ENCODE data around the gene RHBDF1.
A peak's percentile ranks its signal among the peaks of the same experiment; 100 is the strongest.

Gene RHBDF1

DNA sequence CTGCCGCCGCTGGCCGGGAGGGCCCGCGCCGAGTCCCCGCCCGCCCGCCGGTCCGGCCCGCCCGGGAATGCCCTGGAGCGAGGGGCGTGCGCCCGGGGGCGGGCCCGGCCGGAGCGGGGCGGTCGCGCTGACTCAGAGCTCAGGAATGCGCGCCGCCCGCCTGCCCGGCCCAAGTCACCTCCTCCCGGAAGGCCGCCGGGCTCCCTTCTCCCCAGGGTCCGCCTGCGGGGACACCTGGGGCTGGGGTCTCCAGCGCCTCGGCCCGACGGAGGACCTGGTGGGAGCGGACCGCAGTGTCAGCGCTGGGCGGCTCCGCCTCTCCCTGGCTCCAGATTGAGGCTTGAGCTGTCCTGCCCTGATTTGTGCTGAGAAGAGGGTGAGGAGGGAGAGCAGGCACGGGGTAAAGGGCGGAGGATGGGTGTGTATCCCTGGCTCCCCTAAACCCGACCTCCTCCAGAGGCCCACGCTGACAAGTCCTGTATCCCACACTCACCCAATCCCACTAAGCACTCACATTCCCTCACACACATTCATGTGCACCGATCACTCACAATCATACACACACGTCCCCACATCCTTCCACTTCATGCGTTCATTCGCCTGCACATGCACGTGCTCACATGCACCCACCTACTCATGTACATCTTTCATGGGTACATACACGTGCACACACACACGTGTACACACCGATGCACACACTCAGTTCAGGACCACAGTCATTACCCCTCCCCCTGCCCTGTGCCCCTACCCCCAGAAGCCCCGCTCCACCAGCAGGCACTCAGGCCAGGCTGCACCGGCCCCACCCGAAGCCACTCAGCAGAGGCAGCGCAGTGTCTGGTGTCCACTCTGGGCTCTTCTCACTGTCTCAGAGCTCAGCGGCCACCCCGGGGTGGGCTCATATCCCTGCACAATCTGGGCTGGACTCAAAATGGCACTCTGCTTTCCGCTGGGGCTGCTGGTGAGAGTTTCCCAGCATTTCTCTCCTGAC is at the start of gene RHBDF1:
Gene RHBDF1 (minus strand): TSS at position 71 of the 988 bp plus-strand sequence. CDS start 7,616 bp downstream, outside the sequence.
- no peak for DNase-seq (ENCODE audit: low read depth in 2 of 2, low spot score in 1 of 2)

- DNase-seq (ENCODE audit: low read depth in 2 of 2, low spot score in 1 of 2): no peak
These were observed 48.3 kb upstream of the RHBDF1 start for GRCh38 chr16:120756-121155.

DNA sequence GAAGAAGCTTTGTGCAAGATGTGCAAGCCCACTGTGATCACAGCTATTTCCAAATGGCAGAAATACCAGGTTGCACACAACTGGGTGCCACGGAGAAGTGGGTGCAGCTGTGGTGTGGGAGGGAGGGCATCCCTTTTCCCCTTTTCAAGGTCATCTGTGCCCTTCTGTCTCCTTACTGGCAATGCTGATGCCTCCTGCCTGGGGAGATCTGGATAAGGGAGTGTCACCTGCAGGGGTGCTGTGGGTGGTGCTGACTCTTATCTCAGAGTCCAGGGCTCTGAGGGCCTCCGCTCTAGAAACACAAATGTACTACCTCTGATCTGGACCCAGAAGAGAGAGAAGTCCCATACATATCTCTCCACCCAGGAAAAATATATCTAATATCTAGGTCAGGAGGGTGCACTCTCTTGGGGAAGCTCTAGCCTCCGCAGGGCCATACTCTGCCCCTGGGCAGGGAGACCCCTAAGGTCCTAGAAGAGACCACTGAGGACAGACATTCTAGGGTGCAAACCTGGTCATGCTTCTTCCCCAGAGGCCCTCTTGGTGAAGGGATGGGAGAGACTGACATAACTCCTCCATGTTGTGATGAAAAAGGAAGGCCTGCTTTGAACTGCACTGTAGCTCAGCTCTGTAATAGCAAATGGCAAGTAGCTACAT is 47.5 kb upstream of the RHBDF1 start:
- DNase-seq (ENCODE audit: low read depth in 2 of 2, low spot score in 1 of 2): no peak

- DNase-seq (ENCODE audit: low read depth in 2 of 2, low spot score in 1 of 2): no peak
These were observed 46.9 kb upstream of the RHBDF1 start for GRCh38 chr16:119295-119694.

DNA sequence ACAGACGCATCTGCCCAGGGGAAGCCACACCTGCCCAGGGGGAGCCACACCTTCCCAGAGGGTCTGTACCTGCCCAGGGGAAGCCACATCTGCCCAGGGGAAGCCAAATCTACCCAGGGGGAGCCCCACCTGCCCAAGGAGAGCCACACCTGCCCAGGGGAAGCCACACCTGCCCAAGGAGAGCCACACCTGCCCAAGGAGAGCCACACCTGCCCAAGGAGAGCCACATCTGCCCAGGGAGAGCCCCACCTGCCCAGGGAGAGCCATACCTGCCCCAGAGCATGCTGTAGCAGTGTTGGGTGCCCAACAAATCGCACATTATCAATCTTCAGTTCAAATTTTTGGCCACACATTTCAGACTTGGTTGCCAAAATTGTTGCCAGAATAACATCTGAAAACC is 46.4 kb upstream of the RHBDF1 start:
- DNase-seq (ENCODE audit: low read depth in 2 of 2, low spot score in 1 of 2): no peak

DNA sequence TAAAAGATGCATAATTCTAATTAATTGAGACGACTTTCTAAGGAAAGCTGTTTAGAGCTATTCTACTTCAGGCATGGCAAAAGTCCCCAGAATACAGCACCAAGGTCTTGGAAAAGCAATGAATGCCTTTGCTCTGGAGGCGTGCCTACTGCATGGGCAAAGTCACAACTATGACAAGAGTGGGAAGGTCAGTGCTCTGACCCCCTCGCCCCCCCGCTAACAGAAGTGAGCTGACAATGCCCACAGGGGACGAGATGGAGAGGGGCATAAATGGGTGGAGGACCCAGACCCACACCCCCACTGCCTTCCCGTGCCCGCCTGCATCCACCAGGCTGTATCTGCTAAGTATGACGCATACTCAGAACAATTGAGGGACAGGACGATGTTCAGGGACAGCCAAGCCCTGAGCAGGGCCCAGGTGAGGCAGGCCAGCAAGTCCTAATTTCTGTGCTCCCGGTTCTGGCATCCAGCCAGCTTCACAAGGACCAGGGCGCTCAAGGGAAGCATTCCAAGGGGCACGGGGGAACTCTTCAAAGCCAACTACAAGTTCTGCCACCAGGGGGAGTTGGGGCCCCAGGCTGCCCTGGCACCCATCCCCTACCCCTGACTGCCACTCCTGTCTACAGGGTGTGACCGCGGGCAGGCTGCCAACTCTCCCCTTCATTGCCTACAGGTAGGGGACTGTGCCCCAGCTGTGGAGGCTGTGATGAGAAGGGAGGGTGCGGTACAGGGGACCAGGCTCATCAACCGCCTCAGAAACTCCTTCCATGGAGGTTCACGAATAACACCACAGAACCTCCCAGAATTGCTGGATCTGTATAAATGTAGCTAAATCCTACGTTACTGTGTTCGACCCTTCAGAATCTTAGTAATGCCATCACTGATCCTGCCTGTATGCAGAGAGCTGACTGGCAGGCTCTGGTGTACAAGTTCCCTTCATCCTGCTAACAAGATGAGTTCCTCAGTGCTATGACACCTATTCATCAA is 45.2 kb upstream of the RHBDF1 start:
- peak; percentile 37 to 52 for DNase-seq (ENCODE audit: low read depth in 2 of 2, low spot score in 1 of 2)

- DNase-seq (ENCODE audit: low read depth in 2 of 2, low spot score in 1 of 2): no peak
These were observed 43.6 kb upstream of the RHBDF1 start for GRCh38 chr16:116015-116414.

DNA sequence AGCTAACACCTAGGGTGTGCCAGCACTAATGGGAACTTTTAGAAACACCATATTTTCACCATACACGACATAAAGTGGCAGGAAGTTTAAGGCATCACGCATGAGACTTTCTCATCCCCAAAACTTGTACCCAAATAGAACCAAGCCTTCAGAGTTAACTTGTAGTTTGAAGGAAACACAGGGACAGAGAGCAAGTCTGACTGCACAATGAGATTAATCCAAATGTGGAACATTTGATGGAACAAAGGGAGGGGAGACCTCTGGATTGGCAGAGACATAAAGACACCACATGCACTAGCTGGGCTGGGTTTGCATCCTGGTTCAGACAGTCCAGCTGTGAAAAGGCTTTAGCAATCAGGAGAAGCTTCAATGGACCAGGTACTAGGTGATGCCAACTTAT is 41.9 kb upstream of the RHBDF1 start:
- DNase-seq (ENCODE audit: low read depth in 2 of 2, low spot score in 1 of 2): no peak

DNA sequence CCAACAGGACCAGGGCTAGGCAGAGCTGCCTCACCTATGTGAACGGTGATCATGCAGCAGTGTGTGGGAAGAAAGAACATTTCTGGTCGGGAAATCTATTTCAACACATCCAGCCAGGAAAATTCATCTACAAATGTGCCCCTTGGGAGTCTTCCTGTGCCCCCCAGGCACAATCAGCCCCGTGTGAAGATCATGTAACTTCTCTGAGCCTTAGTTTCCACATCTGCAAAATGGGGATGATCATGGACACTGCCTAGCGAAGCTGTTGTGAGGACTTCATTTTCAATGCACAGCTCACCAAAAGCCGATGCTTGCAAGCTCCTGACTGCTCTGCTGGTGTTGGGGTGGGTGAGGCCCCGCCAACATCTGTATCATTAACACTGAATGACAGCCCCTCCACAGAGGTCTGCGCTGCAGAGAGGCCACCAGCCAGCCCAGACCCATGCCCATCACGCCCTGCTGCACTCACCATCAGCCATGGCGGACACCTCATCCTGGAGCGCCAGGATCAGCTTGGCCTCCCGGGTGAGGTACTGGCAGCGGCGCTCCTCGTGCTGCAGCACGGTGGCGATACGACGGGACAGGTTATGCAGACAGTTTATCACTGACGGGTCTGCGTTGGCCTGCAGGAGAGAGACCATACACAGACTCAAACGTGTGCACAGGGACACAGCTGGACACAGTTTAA is 39.9 kb upstream of the RHBDF1 start:
- DNase-seq (ENCODE audit: low read depth in 2 of 2, low spot score in 1 of 2): no peak

- DNase-seq (ENCODE audit: low read depth in 2 of 2, low spot score in 1 of 2): no peak
These were observed 34.3 kb upstream of the RHBDF1 start for GRCh38 chr16:106623-107324.

DNA sequence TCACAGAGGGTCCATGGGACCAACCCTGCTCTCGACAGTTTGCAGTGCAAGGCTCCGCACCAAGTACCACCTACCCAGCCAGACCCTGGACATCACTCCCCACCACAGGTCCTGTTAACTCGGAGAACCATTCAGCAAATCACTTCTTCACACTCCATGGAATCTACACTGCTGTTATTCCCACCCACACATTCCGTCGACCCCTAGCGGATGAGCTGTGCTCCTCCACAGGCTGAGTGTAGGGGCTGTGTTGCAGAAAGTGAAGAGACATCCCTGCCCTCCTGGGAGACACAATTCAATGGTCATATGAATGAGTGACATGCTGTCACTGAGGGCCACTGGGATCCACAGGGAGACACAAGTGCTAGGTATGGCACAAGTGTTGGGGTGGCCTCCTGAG is 33.1 kb upstream of the RHBDF1 start:
- DNase-seq (ENCODE audit: low read depth in 2 of 2, low spot score in 1 of 2): no peak

DNA sequence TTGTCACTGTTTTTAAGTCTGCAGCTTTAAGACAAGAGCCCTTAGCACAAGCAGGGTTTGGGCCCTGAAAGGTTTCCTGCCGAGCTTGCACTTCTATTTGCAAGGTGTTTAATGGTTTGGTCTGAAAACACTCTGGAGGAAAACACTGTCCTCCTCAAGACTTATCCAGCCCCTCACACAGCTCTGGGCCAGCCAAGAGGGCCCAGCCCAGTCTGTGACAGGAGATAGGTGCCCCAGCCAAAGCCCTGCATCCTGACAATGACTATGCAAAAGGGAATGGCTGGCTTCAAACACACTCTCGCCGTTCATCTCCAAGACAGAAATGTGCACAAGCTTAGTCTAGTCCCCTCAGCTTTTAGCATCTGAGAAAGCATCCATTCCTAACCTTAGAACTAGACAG is 32.5 kb upstream of the RHBDF1 start:
- DNase-seq (ENCODE audit: low read depth in 2 of 2, low spot score in 1 of 2): no peak

GRCh38 chr16:104355-104754 is 31.9 kb upstream of the RHBDF1 start:
- no peak for DNase-seq (ENCODE audit: low read depth in 2 of 2, low spot score in 1 of 2)

- DNase-seq (ENCODE audit: low read depth in 2 of 2, low spot score in 1 of 2): no peak
These were observed 29.8 kb upstream of the RHBDF1 start for GRCh38 chr16:102060-102855.

DNA sequence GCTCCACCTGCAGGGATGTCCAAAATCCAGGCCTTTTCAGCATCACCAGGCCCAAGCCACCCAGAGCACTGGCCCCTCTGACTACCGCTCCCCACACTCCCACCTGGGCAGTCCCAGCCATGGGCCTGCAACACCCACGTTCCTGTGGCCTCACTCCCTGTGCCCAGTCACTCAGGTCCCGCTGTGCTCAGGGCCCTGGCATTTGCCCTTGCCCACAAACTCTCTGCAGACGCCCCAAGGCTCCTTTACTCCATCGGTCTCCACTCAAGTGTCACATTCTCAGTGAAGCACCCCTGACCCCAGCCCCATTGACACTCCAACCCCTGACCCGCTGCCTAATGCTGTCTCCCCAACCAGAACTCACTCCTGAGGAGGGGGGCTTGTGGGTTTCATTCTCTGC is 29.2 kb upstream of the RHBDF1 start:
- no peak for DNase-seq (ENCODE audit: low read depth in 2 of 2, low spot score in 1 of 2)

GRCh38 chr16:100989-101388 is 28.6 kb upstream of the RHBDF1 start:
- no peak for DNase-seq (ENCODE audit: low read depth in 2 of 2, low spot score in 1 of 2)

DNA sequence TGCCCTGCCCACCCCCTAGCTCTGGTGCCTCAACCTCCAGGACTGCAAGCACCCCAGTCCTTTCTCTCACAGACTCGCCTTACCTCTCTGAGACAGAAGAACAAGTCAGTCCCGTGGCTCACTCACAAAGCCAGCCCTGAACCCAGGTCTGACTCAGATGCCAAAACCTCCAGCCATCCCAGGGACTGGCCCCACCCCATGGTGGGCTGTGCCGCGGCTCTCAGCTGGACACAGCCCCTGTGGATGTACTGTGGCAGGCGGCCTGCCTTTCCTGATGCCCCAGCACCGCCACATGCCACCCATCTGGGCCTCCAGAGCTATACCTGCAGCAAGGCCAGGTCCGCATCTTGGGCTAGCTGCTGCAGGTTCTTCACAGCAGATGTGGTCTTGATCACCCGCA is 25.4 kb upstream of the RHBDF1 start:
- DNase-seq (ENCODE audit: low read depth in 2 of 2, low spot score in 1 of 2): no peak

DNA sequence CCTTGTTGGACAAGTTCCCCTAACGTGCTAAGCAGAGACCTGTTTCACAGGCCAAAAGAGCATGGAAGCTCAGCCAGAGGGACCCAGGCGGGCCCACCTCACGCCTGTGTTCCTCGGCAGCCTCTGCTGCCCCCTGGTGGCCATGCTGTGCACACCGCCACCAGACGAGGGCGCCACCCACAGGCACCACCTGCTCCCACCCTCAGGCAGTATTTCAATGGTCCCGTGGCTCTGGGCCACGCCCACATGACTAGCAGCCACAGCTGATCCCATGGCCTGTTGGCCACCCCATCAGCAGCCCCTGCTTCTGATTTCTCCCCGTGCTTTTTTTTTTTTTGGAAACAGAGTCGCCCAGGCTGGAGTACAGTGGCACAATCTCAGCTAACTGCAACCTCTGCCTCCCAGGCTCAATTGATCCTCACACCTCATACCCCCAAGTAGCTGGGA is 24.5 kb upstream of the RHBDF1 start:
- peak; percentile 75 to 78 for DNase-seq (ENCODE audit: low read depth in 2 of 2, low spot score in 1 of 2)

DNA sequence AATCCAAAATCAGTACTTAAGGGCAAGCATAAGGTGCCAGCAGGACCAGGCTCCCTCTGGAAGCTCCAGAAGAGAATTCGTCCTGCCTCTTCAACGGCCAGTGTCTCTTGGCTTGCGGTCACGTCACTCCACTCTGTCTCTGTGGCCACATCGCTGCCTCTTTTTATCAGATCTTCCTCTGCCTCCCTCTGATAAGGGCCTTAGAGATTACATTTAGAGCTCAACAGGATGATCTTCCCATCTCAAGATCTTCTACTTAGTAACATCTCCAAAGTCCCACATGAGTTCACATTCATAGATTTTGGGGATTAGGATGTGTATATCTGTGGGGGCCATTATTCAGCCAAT is 22.5 kb upstream of the RHBDF1 start:
- no peak for DNase-seq (ENCODE audit: low read depth in 2 of 2, low spot score in 1 of 2)
